OCI-LY7 (cell line): ENCODE measurements around the gene UBD. TPM values are rescaled to one million over a fixed set of nuclear protein-coding genes. Genes with fewer than 3 reads are reported as not detected.

Experiments used
- BruUV-seq: library from RNA; stranded (reverse); fragments of 400-500 nt; replicated peaks from 2 replicates; lab custom pipeline; 2021; lab: Mats Ljungman, UMichigan
- CTCF ChIA-PET: fragments of 300-600 bp; sonication (Branson Sonifier 250); formaldehyde crosslinking; loops from one replicate; lab custom pipeline; 2022; ENCODE audit warnings: antibody characterized with exemption; ENCODE audit not compliant: unreplicated experiment; lab: Charles Lee
- POLR2A ChIA-PET: fragments of 300-600 bp; sonication (Branson Sonifier 250); formaldehyde crosslinking; loops from one replicate; lab custom pipeline; 2022; ENCODE audit warnings: antibody characterized with exemption; lab: Charles Lee
- DNase-seq: peaks from one replicate; pipeline ENCODE4 v3.0.0-alpha.2; 2015; ENCODE audit warnings: low spot score
- H2AFZ ChIP-seq: fragments of 200-600 bp; sonication (generic), shearing (Covaris generic); 2 replicates; pipeline ENCODE4 v1.6.1; 2014; ENCODE audit warnings: mild to moderate bottlenecking, antibody characterized with exemption, low read length, moderate library complexity
- H3K27ac ChIP-seq: fragments of 200-600 bp; sonication (generic); 2 replicates; pipeline ENCODE4 v1.5.1; 2014; ENCODE audit warnings: mixed run types, low read depth, mild to moderate bottlenecking, moderate library complexity, low read length, inconsistent platforms; ENCODE audit not compliant: poor library complexity, severe bottlenecking
- H3K36me3 ChIP-seq: fragments of 200-600 bp; sonication (generic); 2 replicates; pipeline ENCODE4 v1.6.1; 2014; ENCODE audit warnings: mild to moderate bottlenecking, antibody characterized with exemption, low read length, moderate library complexity, mixed read lengths; ENCODE audit not compliant: insufficient read depth
- H3K4me1 ChIP-seq: fragments of 200-600 bp; sonication (generic); 2 replicates; pipeline ENCODE4 v1.5.1; 2014; ENCODE audit warnings: mild to moderate bottlenecking, low read length; ENCODE audit not compliant: insufficient read depth, poor library complexity, severe bottlenecking
- H3K4me2 ChIP-seq: fragments of 200-600 bp; sonication (generic); 2 replicates; pipeline ENCODE4 v1.6.1; 2014; ENCODE audit warnings: mild to moderate bottlenecking, low read length
- H3K4me3 ChIP-seq: fragments of 200-600 bp; sonication (generic); 2 replicates; pipeline ENCODE4 v1.5.1; 2014; ENCODE audit warnings: mild to moderate bottlenecking, low read depth, low read length; ENCODE audit not compliant: poor library complexity, severe bottlenecking
- H3K79me2 ChIP-seq: fragments of 200-600 bp; sonication (generic); 2 replicates; pipeline ENCODE4 v1.6.1; 2016; ENCODE audit warnings: low read depth, mild to moderate bottlenecking, low read length, moderate library complexity, mixed read lengths; ENCODE audit not compliant: insufficient read depth
- H3K9me2 ChIP-seq: fragments of 200-600 bp; sonication (generic); 2 replicates; pipeline ENCODE4 v1.6.1; 2016; ENCODE audit warnings: mild to moderate bottlenecking, low read length, mixed read lengths; ENCODE audit not compliant: insufficient read depth
- H3K9me3 ChIP-seq: fragments of 200-600 bp; sonication (generic); 2 replicates; pipeline ENCODE4 v1.6.1; 2014; ENCODE audit warnings: mild to moderate bottlenecking, mixed run types, low read length, mixed read lengths
- H4K20me1 ChIP-seq: fragments of 200-600 bp; sonication (generic); 2 replicates; pipeline ENCODE4 v1.6.1; 2014; ENCODE audit warnings: mild to moderate bottlenecking, antibody characterized with exemption, low read length, moderate library complexity, mixed read lengths; ENCODE audit not compliant: insufficient read depth
- CTCF ChIP-seq: fragments of 200-600 bp; sonication (generic); conservative IDR thresholded peaks from 2 replicates; pipeline ENCODE4 v1.5.1; 2014; ENCODE audit warnings: mild to moderate bottlenecking, antibody characterized with exemption, low read length, moderate library complexity, mixed read lengths
- EZH2phosphoT487 ChIP-seq: fragments of 200-600 bp; sonication (generic); IDR thresholded peaks from 2 replicates; pipeline ENCODE4 v1.6.1; 2018; ENCODE audit warnings: low read depth, borderline replicate concordance, mild to moderate bottlenecking, mixed run types, antibody characterized with exemption, low read length, moderate library complexity, mixed read lengths
- intact Hi-C: fragments of 100-400 bp; cut with micrococcal nuclease; formaldehyde crosslinking; loops from one replicate; pipeline ENCODE4 v1.10.0; 2022; ENCODE audit not compliant: unreplicated experiment
- total RNA-seq, 2 experiments: library from RNA; depleted of rRNA in 1 of 2; stranded (reverse); fragments of >200 nt in 1 of 2; shearing (Covaris generic) in 1 of 2; gene quantifications; 2 replicates each; pipeline ENCODE4 v1.2.3, GENCODE V29; 2014 to 2022

Gene UBD
- total RNA-seq, 2 experiments from 2014 or later, result not detected

- H3K9me2 ChIP-seq, result no peaks in the 10 kb centered on the region
These were observed 32.0 kb downstream of the UBD start for GRCh38 chr6:29527564-29527963.

GRCh38 chr6:29527126-29527525, 32.4 kb downstream of the UBD start:
- TF ChIP-seq EZH2phosphoT487 (no peak), CTCF (no peak)
- H3K36me3 ChIP-seq, result no peaks in the 10 kb centered on the region
- no peaks in the 10 kb centered on the region for H3K9me3 ChIP-seq
- ChIA-PET POLR2A (no interaction called here), CTCF (no interaction called here)
- H3K27ac ChIP-seq, result no peak overlapping the region
- H3K4me3 ChIP-seq, result no peak overlapping the region
- H3K79me2 ChIP-seq, result no peaks in the 10 kb centered on the region
- H4K20me1 ChIP-seq, result no peaks in the 10 kb centered on the region
- intact Hi-C loops, result no loop called here
- no peak overlapping the region for H3K4me2 ChIP-seq
- H2AFZ ChIP-seq, result no peak overlapping the region
- no peaks in the 10 kb centered on the region for H3K9me2 ChIP-seq
- DNase-seq, result no peak
- H3K4me1 ChIP-seq, result no peaks in the 10 kb centered on the region
- no TSS peak for BruUV-seq

More at GRCh38 chr6:29527564-29527963, 32.0 kb downstream of the UBD start:
- Histone ChIP-seq H3K9me3 (no peaks in the 10 kb centered on the region), H4K20me1 (no peaks in the 10 kb centered on the region), H3K4me3 (no peak overlapping the region), H3K4me1 (no peaks in the 10 kb centered on the region), H3K36me3 (no peaks in the 10 kb centered on the region), H3K79me2 (no peaks in the 10 kb centered on the region), H2AFZ (no peak overlapping the region), H3K4me2 (no peak overlapping the region), H3K27ac (no peak overlapping the region)
- ChIA-PET CTCF (no interaction called here), POLR2A (no interaction called here)
- BruUV-seq, result no TSS peak
- intact Hi-C loops, result no loop called here
- DNase-seq, result no peak
- TF ChIP-seq EZH2phosphoT487, result no peak

DNA sequence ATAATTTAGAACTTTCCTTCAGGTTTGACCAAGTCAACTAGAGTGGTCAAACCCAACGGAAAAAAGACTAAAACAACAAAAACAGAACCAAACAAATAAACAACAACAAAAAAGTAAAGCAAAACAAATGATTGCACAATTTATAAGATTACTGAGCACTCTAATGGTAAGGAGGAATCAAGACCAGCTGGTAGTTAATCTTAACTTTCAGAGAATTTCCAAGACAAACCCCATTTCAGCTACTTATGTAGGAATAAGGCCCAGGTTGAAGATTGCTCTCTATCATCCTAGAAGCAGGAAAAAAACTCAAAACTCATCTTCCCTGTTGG, 34.3 kb downstream of the UBD start:
- CTCF ChIA-PET, result no interaction called here
- BruUV-seq, result no TSS peak
- Histone ChIP-seq H3K27ac (no peak overlapping the region), H3K79me2 (no peaks in the 10 kb centered on the region), H3K4me1 (no peaks in the 10 kb centered on the region), H3K9me2 (no peaks in the 10 kb centered on the region), H3K9me3 (no peaks in the 10 kb centered on the region), H4K20me1 (no peaks in the 10 kb centered on the region), H3K36me3 (no peaks in the 10 kb centered on the region), H3K4me2 (no peak overlapping the region), H2AFZ (no peak overlapping the region), H3K4me3 (no peak overlapping the region)
- DNase-seq, result no peak
- intact Hi-C loops, result no loop called here
- TF ChIP-seq CTCF (no peak), EZH2phosphoT487 (no peak)
- POLR2A ChIA-PET, result interaction anchor here (0.6 kb wide), 1 partner anchor 14 kb away, joined by 3 read pairs; no protein-coding TSS in a partner anchor
